NCI-H524 treated with DMSO at 0.1 percent for 48 hours (cell line): ENCODE data around the gene PAQR7.

Source experiments
- DNase-seq: peaks from one replicate; lab custom pipeline; 2025; lab: John Stamatoyannopoulos, UW

Gene PAQR7

DNA sequence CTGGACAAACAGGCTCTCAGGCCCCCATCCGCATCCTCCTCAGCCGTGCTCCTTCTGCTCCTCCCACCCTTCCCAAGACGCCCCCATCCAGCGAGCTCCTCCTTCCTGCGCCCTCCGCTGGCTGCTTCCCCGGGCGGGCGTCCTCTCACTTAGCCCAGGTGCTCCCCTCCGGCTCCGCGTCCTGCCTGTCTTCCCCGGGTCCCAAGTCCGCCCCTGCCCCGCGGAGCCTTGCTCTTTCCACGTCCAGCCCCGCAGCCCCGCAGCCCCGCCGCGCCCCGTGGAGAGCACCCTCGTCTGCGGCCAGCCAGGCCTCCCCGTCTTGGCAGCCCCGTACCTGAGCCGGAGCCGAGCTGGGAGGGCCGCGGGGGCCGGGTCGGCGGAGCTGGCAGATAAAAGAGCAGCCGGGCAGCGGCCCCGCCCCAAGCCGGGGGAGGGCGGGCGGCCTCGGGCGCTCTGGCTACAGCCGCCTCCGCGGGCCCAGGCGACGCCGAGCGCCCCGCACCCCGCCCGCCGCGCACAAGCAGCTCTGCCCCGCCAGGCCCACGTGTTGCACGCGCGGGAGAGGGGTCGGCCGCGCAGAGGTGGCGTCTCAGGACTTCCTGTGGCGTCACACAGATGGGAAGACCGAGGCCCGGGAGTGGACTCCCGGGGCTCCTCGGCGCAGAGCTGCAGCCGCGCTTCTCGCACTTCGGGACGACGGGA lies at the start of gene PAQR7:
PAQR7 (minus strand) TSS at position 555 of the 702 bp plus-strand sequence. CDS start 11,869 bp downstream, outside the sequence.
- DNase-seq = no peak

DNA sequence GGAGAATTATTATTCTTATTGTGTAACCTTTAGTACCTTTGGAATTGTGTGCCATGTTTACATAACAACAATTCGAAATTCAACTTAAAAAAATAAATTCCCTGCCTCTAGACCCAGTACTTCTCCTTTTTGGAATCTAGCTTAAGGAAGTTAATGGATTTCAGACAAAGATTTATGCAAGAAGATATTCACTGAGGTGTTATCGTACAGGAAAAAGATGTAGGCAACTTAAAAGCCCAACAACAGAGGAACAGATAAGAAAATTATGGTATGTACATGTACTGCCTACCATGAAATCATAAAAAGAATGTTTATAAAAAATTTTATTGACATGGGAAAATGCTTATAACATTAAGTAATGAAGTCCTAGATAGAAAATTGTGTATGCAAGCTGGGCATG lies 48.9 kb upstream of the PAQR7 start:
- DNase-seq = no peak

- DNase-seq = no peak
Measured at GRCh38 chr1:25922971-25923552, 47.6 kb upstream of the PAQR7 start.

DNA sequence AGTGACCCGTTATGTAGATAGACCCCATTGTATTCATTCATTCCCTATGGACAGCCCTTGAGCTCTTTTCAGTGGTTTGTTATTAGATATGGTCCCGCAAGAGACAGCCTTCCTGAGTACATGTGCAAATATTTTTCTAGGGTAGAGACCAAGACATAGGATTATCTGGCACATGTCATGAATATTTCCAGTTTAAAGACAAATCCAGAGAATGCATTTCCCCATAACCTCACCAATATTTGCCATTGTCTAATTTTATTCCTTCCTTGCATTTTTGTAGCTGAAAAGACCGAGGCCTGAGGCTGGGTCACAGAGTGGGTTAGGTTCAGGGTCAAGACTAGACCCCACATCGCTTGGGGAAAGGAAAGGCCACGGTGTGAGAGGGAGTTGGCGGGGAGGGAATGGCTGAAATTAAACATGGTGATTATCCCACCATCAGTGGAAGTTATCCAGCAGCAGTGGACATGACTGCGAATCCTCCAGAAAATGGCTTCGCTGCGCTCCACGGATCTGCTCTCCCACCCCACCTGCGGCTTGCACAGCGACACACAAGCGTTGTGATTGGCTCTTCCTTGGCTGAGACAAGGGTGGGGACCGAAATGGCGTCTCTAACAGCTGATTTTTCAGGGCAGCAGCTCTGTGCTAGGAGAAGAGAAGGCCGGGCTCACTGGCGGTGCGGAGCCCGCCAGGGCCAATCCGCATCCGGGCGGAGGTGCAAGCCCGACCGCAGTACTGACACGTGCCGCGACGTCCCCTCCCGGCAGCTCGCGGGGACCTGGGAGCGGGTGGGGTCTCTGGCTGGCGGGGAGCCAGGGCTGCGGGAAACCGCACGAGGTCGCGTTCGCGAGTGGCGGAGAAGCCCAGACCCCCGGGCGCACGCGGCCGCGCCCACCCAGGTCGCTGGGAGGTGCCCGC lies 46.8 kb upstream of the PAQR7 start:
- DNase-seq = no peak

GRCh38 chr1:25918615-25919014 lies 43.1 kb upstream of the PAQR7 start:
- DNase-seq = no peak

GRCh38 chr1:25917996-25918395 lies 42.5 kb upstream of the PAQR7 start:
- no peak for DNase-seq

GRCh38 chr1:25916460-25916859 lies 41.0 kb upstream of the PAQR7 start:
- DNase-seq = no peak

- no peak for DNase-seq
Measured at GRCh38 chr1:25914074-25914995, 38.8 kb upstream of the PAQR7 start.

GRCh38 chr1:25913206-25913605 lies 37.7 kb upstream of the PAQR7 start:
- DNase-seq = no peak

GRCh38 chr1:25912076-25912831 lies 36.7 kb upstream of the PAQR7 start:
- DNase-seq = no peak

DNA sequence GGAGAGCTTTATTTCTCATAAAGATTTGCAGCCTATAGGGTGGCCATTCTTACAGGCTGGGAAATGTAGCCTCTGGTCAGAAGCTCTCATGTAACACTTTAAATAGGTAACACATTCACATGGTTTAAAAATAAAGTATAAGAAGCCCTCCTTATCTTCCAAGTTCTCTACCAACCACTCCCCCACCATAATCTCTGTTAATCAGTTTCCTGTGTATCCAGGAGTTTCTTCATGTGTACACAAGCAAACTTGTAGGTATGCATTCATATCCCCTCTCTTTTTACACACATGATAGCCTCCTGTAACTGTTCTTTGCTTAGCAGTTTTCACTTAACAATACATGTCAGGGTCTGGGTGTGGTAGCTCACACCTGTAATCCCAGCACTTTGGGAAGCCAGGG lies 35.7 kb upstream of the PAQR7 start:
- no peak for DNase-seq

- DNase-seq = no peak
Measured at GRCh38 chr1:25909040-25909439, 33.5 kb upstream of the PAQR7 start.

- no peak for DNase-seq
Measured at GRCh38 chr1:25908161-25908560, 32.7 kb upstream of the PAQR7 start.

GRCh38 chr1:25907601-25908000 lies 32.1 kb upstream of the PAQR7 start:
- DNase-seq = no peak

DNA sequence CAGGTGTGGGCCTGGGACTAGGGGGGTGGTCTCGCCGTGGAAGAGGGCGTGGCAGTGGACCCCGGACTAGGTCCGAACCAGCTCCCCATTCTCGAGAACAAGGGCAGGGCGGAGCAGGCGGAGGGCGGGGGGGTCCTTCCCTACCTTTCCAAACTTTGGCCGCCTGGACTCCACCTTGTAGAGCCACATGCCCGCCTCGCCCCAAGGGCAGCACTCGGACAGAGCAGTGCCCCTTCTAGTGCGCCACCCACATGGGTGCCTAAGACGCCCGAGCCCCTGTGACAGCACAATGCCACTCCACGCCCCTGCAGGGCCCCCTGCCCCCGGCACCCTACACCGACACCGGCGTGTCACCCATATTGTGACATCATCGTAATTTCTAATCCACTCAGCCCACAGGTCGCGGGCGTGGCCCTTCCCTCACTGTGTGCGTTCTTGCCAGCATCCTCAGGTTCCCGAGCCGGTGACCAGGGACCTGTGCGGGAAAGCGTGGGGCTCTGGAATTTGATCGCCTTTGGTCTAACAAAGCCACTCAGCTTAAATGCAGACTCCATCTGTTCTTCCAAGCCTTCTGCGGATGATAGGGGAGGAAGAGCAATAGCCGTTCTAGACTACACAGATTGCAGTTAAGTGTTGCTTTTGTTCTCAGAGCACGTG lies 31.3 kb upstream of the PAQR7 start:
- DNase-seq = peak; percentile 87

- peak; percentile 58 for DNase-seq
Measured at GRCh38 chr1:25905680-25906643, 30.5 kb upstream of the PAQR7 start, which contains the start of gene STMN1. Gene STMN1, minus strand, starts transcription at chr1:25906419. Its CDS starts 1,743 bp downstream, at chr1:25904676.

DNA sequence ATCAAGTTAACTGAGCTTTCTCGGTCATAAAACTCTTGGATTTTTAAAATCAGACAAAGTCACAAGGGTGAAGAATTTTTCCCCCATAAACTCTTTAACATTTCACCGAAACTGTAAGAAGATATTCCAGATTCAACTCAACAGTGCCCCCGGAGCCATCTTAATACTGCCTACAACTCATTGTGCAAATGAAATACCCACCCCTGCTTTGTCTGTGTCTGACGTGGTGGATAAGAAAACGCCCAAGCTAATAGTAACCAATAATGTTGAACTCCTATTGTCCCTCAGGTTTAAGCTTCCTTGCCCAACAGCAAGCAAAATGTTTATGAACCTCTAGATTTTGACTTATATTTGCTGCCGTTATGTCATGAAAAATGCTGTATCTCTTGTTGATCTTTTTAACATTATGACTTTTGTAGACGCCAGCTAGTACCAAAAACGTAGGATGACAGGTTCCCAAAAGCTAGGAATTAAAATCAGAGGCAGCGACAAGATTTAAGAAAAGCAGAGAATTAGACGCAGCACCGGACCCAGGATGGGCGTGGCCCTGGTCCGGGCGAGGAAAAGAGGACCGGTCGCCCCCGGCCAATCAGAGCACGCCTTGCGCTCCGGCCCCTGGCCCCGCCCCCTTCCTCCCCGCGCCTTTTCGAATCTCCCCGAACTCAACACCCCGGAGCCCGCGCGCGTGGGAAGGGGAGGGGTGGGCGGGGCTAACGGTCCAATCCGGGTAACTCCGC lies 29.6 kb upstream of the PAQR7 start:
- peak; percentile 28 for DNase-seq

GRCh38 chr1:25903986-25904385 lies 28.5 kb upstream of the PAQR7 start:
- no peak for DNase-seq
